GM23248 (cell line): ENCODE results near the gene GNG2.

Experiments
- EZH2 ChIP-seq: fragments of 200-600 bp; sonication (generic); IDR thresholded peaks from 2 replicates; pipeline ENCODE4 v1.6.1; 2018; ENCODE audit warnings: antibody characterized with exemption, mild to moderate bottlenecking; ENCODE audit not compliant: insufficient read depth, poor library complexity, severe bottlenecking
- EZH2phosphoT487 ChIP-seq: fragments of 200-600 bp; sonication (generic); IDR thresholded peaks from 2 replicates; pipeline ENCODE4 v1.6.1; 2018; ENCODE audit warnings: antibody characterized with exemption, moderate library complexity, mild to moderate bottlenecking, low read depth; ENCODE audit not compliant: insufficient read depth

GRCh38 chr14:51845811-51846210 is 14.6 kb upstream of the GNG2 start:
- no peak for TF ChIP-seq EZH2phosphoT487
- no peak for TF ChIP-seq EZH2
